ENCODE measurements around the gene GPC1. TPM values are rescaled to one million over a fixed set of nuclear protein-coding genes. Genes with fewer than 3 reads are reported as not detected.

GPC1 gene
- total and polyA plus RNA-seq, 3 experiments from 2014 or later: 0.17 to 2.4 (median 1.9) TPM

- Mint-ChIP-seq H3K4me1 (no peaks in the 10 kb centered on the region), H3K36me3 (peaks cover under 1 to 47% (median 15%) of the 10 kb centered on the region in 3 donors), H3K4me3 (no peak overlapping the region), H3K27ac (no peak overlapping the region), H3K27me3 (no peaks in the 10 kb centered on the region), H3K9me3 (no peaks in the 10 kb centered on the region)
- H3K27ac ChIP-seq (ENCODE audit: low read depth, low read length): no peak overlapping the region
- H3K27me3 ChIP-seq (ENCODE audit: insufficient read depth, low read length, poor library complexity, severe bottlenecking): no peaks in the 10 kb centered on the region
- ChIA-PET CTCF (interaction anchor here (0.8 to 1.4 kb wide), 2 partner anchors 11 to 14 kb away, joined by 3 to 4 read pairs; no protein-coding TSS in a partner anchor), POLR2A (no interaction called here)
- no peak for DNase-seq
- H3K9me3 ChIP-seq (ENCODE audit: low read length): no peaks in the 10 kb centered on the region
- H3K36me3 ChIP-seq (ENCODE audit: insufficient read depth, low read length): no peaks in the 10 kb centered on the region
- H3K4me1 ChIP-seq (ENCODE audit: insufficient read depth, low read length): no peaks in the 10 kb centered on the region
- no peak overlapping the region for H3K4me3 ChIP-seq (ENCODE audit: low read length)
Measured at GRCh38 chr2:240503375-240503774, 67.9 kb downstream of the GPC1 start.

- Mint-ChIP-seq H3K4me3 (no peak overlapping the region), H3K27ac (no peak overlapping the region), H3K4me1 (no peaks in the 10 kb centered on the region), H3K27me3 (no peaks in the 10 kb centered on the region), H3K36me3 (peaks cover 5 to 47% (median 17%) of the 10 kb centered on the region in 3 donors), H3K9me3 (no peaks in the 10 kb centered on the region)
- ChIA-PET POLR2A (no interaction called here), CTCF (interaction anchor here (0.7 to 1.4 kb wide), 2 partner anchors 10 to 14 kb away, joined by 3 to 5 read pairs; no protein-coding TSS in a partner anchor)
- no peaks in the 10 kb centered on the region for H3K9me3 ChIP-seq (ENCODE audit: low read length)
- H3K27me3 ChIP-seq (ENCODE audit: insufficient read depth, low read length, poor library complexity, severe bottlenecking): no peaks in the 10 kb centered on the region
- H3K4me1 ChIP-seq (ENCODE audit: insufficient read depth, low read length): no peaks in the 10 kb centered on the region
- no peak overlapping the region for H3K27ac ChIP-seq (ENCODE audit: low read depth, low read length)
- no peaks in the 10 kb centered on the region for H3K36me3 ChIP-seq (ENCODE audit: insufficient read depth, low read length)
- DNase-seq: no peak
- no peak overlapping the region for H3K4me3 ChIP-seq (ENCODE audit: low read length)
Measured at GRCh38 chr2:240503848-240504247, 68.4 kb downstream of the GPC1 start.

- CTCF ChIA-PET: no interaction called here
- H3K27ac Mint-ChIP-seq: no peak overlapping the region
- H3K4me1 ChIP-seq (ENCODE audit: insufficient read depth, low read length): no peaks in the 10 kb centered on the region
- no peaks in the 10 kb centered on the region for H3K36me3 ChIP-seq (ENCODE audit: insufficient read depth, low read length)
- no peaks in the 10 kb centered on the region for H3K27me3 ChIP-seq (ENCODE audit: insufficient read depth, low read length, poor library complexity, severe bottlenecking)
- peaks cover 6 to 40% (median 15%) of the 10 kb centered on the region in 3 donors for H3K36me3 Mint-ChIP-seq
- H3K9me3 Mint-ChIP-seq: no peaks in the 10 kb centered on the region
- POLR2A ChIA-PET: no interaction called here
- no peak for DNase-seq
- no peak overlapping the region for H3K27ac ChIP-seq (ENCODE audit: low read depth, low read length)
- H3K4me3 ChIP-seq (ENCODE audit: low read length): no peak overlapping the region
- no peaks in the 10 kb centered on the region for H3K4me1 Mint-ChIP-seq
- no peak overlapping the region for H3K4me3 Mint-ChIP-seq
- H3K27me3 Mint-ChIP-seq: peaks cover 0 to 2% of the 10 kb centered on the region in 2 donors
- no peaks in the 10 kb centered on the region for H3K9me3 ChIP-seq (ENCODE audit: low read length)
Measured at GRCh38 chr2:240505910-240506309, 70.4 kb downstream of the GPC1 start.

- no peak overlapping the region for H3K27ac ChIP-seq (ENCODE audit: low read depth, low read length)
- CTCF ChIA-PET: no interaction called here
- no peak overlapping the region for H3K4me3 ChIP-seq (ENCODE audit: low read length)
- Mint-ChIP-seq H3K36me3 (peaks cover 6 to 37% (median 12%) of the 10 kb centered on the region in 3 donors), H3K4me1 (no peaks in the 10 kb centered on the region), H3K9me3 (no peaks in the 10 kb centered on the region), H3K27ac (peak overlapping the region in 1 of 8 donors; percentile 50), H3K4me3 (no peak overlapping the region), H3K27me3 (peaks cover 0 to 2% of the 10 kb centered on the region in 2 donors)
- H3K36me3 ChIP-seq (ENCODE audit: insufficient read depth, low read length): no peaks in the 10 kb centered on the region
- no peaks in the 10 kb centered on the region for H3K9me3 ChIP-seq (ENCODE audit: low read length)
- POLR2A ChIA-PET: no interaction called here
- no peak for DNase-seq
- H3K27me3 ChIP-seq (ENCODE audit: insufficient read depth, low read length, poor library complexity, severe bottlenecking): no peaks in the 10 kb centered on the region
- H3K4me1 ChIP-seq (ENCODE audit: insufficient read depth, low read length): no peaks in the 10 kb centered on the region
Measured at GRCh38 chr2:240506406-240507059, 71.1 kb downstream of the GPC1 start.

GRCh38 chr2:240507060-240507777, 71.8 kb downstream of the GPC1 start:
- Histone ChIP-seq H3K4me3 (ENCODE audit: low read length) (no peak overlapping the region), H3K4me1 (ENCODE audit: insufficient read depth, low read length) (no peaks in the 10 kb centered on the region), H3K36me3 (ENCODE audit: insufficient read depth, low read length) (no peaks in the 10 kb centered on the region), H3K27ac (ENCODE audit: low read depth, low read length) (no peak overlapping the region), H3K9me3 (ENCODE audit: low read length) (no peaks in the 10 kb centered on the region), H3K27me3 (ENCODE audit: insufficient read depth, low read length, poor library complexity, severe bottlenecking) (no peaks in the 10 kb centered on the region)
- Mint-ChIP-seq H3K27ac (no peak overlapping the region), H3K4me1 (no peaks in the 10 kb centered on the region), H3K27me3 (peaks cover 0 to 2% of the 10 kb centered on the region in 2 donors), H3K9me3 (no peaks in the 10 kb centered on the region), H3K36me3 (peaks cover 6 to 41% (median 12%) of the 10 kb centered on the region in 3 donors), H3K4me3 (no peak overlapping the region)
- CTCF ChIA-PET: interaction anchor here (0.8 kb wide), 1 partner anchor 17 kb away, joined by 3 read pairs; no protein-coding TSS in a partner anchor
- no peak for DNase-seq
- POLR2A ChIA-PET: no interaction called here

GRCh38 chr2:240507778-240508251, 72.4 kb downstream of the GPC1 start:
- ChIA-PET POLR2A (no interaction called here), CTCF (interaction anchor here (0.8 kb wide), 1 partner anchor 16 kb away, joined by 3 read pairs; no protein-coding TSS in a partner anchor)
- Histone ChIP-seq H3K27ac (ENCODE audit: low read depth, low read length) (no peak overlapping the region), H3K9me3 (ENCODE audit: low read length) (no peaks in the 10 kb centered on the region), H3K4me3 (ENCODE audit: low read length) (no peak overlapping the region), H3K36me3 (ENCODE audit: insufficient read depth, low read length) (no peaks in the 10 kb centered on the region), H3K27me3 (ENCODE audit: insufficient read depth, low read length, poor library complexity, severe bottlenecking) (no peaks in the 10 kb centered on the region), H3K4me1 (ENCODE audit: insufficient read depth, low read length) (no peaks in the 10 kb centered on the region)
- no peak overlapping the region for H3K4me3 Mint-ChIP-seq
- H3K4me1 Mint-ChIP-seq: no peaks in the 10 kb centered on the region
- no peak overlapping the region for H3K27ac Mint-ChIP-seq
- no peak for DNase-seq
- peaks cover 6 to 45% (median 12%) of the 10 kb centered on the region in 3 donors for H3K36me3 Mint-ChIP-seq
- H3K9me3 Mint-ChIP-seq: no peaks in the 10 kb centered on the region
- peaks cover 0 to 2% of the 10 kb centered on the region in 2 donors for H3K27me3 Mint-ChIP-seq

- Histone ChIP-seq H3K27me3 (ENCODE audit: insufficient read depth, low read length, poor library complexity, severe bottlenecking) (no peaks in the 10 kb centered on the region), H3K4me3 (ENCODE audit: low read length) (no peak overlapping the region), H3K27ac (ENCODE audit: low read depth, low read length) (no peak overlapping the region), H3K36me3 (ENCODE audit: insufficient read depth, low read length) (no peaks in the 10 kb centered on the region), H3K4me1 (ENCODE audit: insufficient read depth, low read length) (peaks cover 5% of the 10 kb centered on the region), H3K9me3 (ENCODE audit: low read length) (no peaks in the 10 kb centered on the region)
- CTCF ChIA-PET: no interaction called here
- POLR2A ChIA-PET: no interaction called here
- H3K4me1 Mint-ChIP-seq: peaks cover 5 to 7% (median 7%) of the 10 kb centered on the region in 3 donors
- peaks cover 0 to 2% of the 10 kb centered on the region in 2 donors for H3K27me3 Mint-ChIP-seq
- no peaks in the 10 kb centered on the region for H3K9me3 Mint-ChIP-seq
- DNase-seq: no peak
- no peak overlapping the region for H3K4me3 Mint-ChIP-seq
- peaks cover 6 to 42% (median 15%) of the 10 kb centered on the region in 3 donors for H3K36me3 Mint-ChIP-seq
- H3K27ac Mint-ChIP-seq: peak overlapping the region in 1 of 8 donors; percentile 22
Measured at GRCh38 chr2:240508832-240509545, 73.5 kb downstream of the GPC1 start.
